ENCODE results near the gene WDR26. TPM values are rescaled to one million over a fixed set of nuclear protein-coding genes. Genes with fewer than 3 reads are reported as not detected.

WDR26 gene
- total and polyA plus RNA-seq, 9 of the 15 experiments (the other 6 are each of a cell fraction or from before 2014, with no cell fraction given), result 11.5 to 66.0 (median 39.8) TPM

DNA sequence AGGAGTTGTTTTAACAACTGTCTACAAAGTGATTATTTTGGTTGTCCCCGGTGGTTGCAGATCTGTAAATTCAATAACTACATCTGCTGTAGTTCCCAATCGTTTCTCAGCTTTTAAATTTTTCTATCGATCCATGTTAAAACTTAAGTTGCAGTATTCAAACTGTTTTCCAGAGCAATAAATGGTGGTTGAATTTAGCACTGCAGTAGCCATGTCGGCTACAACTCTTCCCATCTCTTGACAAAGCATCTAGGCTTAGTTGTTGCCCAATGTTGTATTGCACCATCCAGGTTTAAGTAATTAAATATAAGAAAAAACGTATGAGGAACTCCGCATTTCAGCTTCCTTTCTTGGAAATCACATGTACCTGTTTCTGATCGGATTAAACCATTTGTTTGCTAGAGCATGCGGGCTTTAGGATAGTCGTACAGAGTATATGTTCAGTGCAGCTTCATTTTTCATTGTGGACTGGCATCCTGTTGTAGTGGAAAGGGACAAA, 76.9 kb downstream of the WDR26 start (continued):
- TF ChIP-seq AFF1 (IDR thresholded peaks at IDR 0.05; ENCODE audit: low read depth in 1 of 2, partially characterized antibody in 2 of 2) (peak in 1 of 2 experiments; percentile 43), YY1 (IDR thresholded peaks at IDR 0.05; ENCODE audit: borderline replicate concordance in 1 of 3, control insufficient read depth in 1 of 3, extremely low read depth in 1 of 3, insufficient read depth in 3 of 3, insufficient read length in 1 of 3, insufficient replicate concordance in 2 of 3, low read depth in 1 of 3, low read length in 2 of 3) (peak in 1 of 3 experiments; percentile 30), ZBTB1 (CRISPR knock-in tag; IDR thresholded peaks at IDR 0.05; ENCODE audit: borderline replicate concordance, low read depth) (no peak), PKNOX1 (IDR thresholded peaks at IDR 0.05) (no peak), MIER1 (IDR thresholded peaks at IDR 0.05; ENCODE audit: low read depth) (no peak), HDAC2 (IDR thresholded peaks at IDR 0.05) (no peak), NELFE (IDR thresholded peaks at IDR 0.05; ENCODE audit: insufficient read depth, insufficient read length) (no peak), TAF7 (tag; IDR thresholded peaks at IDR 0.05) (no peak), SMAD2 (IDR thresholded peaks at IDR 0.05; ENCODE audit: low read depth, low read length) (no peak), DPF2 (IDR thresholded peaks at IDR 0.05) (peak; percentile 36), HMG20A (CRISPR knock-in tag; conservative IDR thresholded peaks at IDR 0.05) (no peak), NR4A1 (CRISPR knock-in tag; IDR thresholded peaks at IDR 0.05) (no peak), NR4A1 (tag; IDR thresholded peaks at IDR 0.05) (no peak), CAMTA2 (CRISPR knock-in tag; conservative IDR thresholded peaks at IDR 0.05) (no peak), CBFA2T2 (conservative IDR thresholded peaks at IDR 0.05) (no peak), ZNF384 (IDR thresholded peaks at IDR 0.05; ENCODE audit: low read depth, low read length) (no peak), WHSC1 (IDR thresholded peaks at IDR 0.05; ENCODE audit: low read length) (no peak), TEAD2 (tag; IDR thresholded peaks at IDR 0.05) (no peak), SRF (CRISPR knock-in tag; IDR thresholded peaks at IDR 0.05) (0 out of 4 replicates have a peak, but pooled peaks of 1 of the 2 experiments have one; percentile 26), SIX5 (IDR thresholded peaks at IDR 0.05; ENCODE audit: borderline replicate concordance in 1 of 2, insufficient read depth in 1 of 2, low read depth in 1 of 2, low read length in 2 of 2) (no peak), GTF2A2 (tag; IDR thresholded peaks at IDR 0.05) (no peak), MAX (CRISPR knock-in tag; IDR thresholded peaks at IDR 0.05) (no peak), CEBPG (CRISPR knock-in tag; IDR thresholded peaks at IDR 0.05) (peak; percentile 55; the same call in 1 of the 2 replicates), CEBPG (tag; conservative IDR thresholded peaks at IDR 0.05 in 1 of 2, IDR thresholded peaks at IDR 0.05 in 1 of 2) (peak; percentile 75 to 96), GABPA (tag; conservative IDR thresholded peaks at IDR 0.05; ENCODE audit: low read depth) (no peak)

Data from K562 (cell line).